Gastrocnemius medialis (tissue), 4 donors: ENCODE measurements around the gene PCGF1.

Experiments
- POLR2A ChIP-seq, 2 donors: fragments of 450-650 bp; IDR thresholded peaks; one replicate each; pipeline ENCODE4 v1.6.1; 2017; ENCODE audit warnings: antibody characterized with exemption in 2 of 2, mild to moderate bottlenecking in 2 of 2, moderate library complexity in 2 of 2
- TF ChIP-seq, protein P1 (sequence below), 5 experiments: fragments of 450-650 bp in 3 of 5; fragments of 200-600 bp in 2 of 5; sonication (generic) in 2 of 5; IDR thresholded peaks in 4 of 5; conservative IDR thresholded peaks in 1 of 5; 1 replicate in 4 of 5; 2 replicates in 1 of 5; pipeline ENCODE4 v1.5.1; 2016 to 2019; ENCODE audit warnings: antibody characterized with exemption in 5 of 5, mild to moderate bottlenecking in 3 of 5, moderate library complexity in 3 of 5

- no peak for TF ChIP-seq POLR2A (IDR thresholded peaks at IDR 0.05)
- TF ChIP-seq, protein P1, sequence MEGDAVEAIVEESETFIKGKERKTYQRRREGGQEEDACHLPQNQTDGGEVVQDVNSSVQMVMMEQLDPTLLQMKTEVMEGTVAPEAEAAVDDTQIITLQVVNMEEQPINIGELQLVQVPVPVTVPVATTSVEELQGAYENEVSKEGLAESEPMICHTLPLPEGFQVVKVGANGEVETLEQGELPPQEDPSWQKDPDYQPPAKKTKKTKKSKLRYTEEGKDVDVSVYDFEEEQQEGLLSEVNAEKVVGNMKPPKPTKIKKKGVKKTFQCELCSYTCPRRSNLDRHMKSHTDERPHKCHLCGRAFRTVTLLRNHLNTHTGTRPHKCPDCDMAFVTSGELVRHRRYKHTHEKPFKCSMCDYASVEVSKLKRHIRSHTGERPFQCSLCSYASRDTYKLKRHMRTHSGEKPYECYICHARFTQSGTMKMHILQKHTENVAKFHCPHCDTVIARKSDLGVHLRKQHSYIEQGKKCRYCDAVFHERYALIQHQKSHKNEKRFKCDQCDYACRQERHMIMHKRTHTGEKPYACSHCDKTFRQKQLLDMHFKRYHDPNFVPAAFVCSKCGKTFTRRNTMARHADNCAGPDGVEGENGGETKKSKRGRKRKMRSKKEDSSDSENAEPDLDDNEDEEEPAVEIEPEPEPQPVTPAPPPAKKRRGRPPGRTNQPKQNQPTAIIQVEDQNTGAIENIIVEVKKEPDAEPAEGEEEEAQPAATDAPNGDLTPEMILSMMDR (IDR thresholded peaks at IDR 0.05 in 4 of 5, conservative IDR thresholded peaks at IDR 0.05 in 1 of 5), result no peak
These were observed 45.3 kb downstream of the PCGF1 start for GRCh38 chr2:74462054-74462785.
